ENCODE data around the gene MYO5B.

Gene MYO5B

DNA sequence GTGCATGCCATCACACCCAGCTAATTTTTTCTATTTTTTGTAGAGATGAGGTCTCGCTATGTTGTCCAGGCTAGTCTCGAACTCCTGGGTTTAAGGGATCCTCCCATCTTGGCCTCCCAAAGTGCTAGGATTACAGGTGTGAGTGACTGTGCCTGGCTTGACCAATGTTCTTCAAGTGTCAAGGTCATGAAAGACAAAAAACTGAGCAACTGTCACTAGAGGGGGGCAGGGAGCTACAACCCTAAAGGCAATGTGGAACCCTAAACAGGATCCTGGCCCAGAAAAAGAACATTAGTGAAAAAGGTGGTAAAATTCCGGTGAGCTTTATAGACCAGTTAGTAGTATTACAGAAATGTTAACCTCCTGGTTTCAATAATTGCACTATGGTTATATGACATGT, 7.3 kb downstream of the MYO5B start:
- no peak for DNase-seq

DNA sequence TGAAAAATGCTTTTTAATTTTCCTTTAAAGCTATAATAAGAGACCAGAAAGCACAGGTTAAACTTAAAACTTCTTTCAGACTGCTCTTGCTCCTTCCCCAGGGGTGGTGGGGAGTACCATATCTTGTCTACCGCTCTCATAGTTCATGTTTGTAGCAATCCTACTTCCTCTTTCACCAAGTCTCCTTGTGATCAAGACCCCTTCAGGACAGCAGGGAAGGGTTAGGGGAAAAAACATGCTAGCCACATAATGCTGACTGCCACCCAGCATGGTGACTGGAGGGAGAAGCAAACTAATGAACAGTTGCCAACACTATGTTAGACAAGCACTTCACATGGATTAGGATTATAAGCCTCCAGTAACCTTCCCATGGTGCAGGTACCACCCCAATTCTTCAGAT, 8.6 kb downstream of the MYO5B start:
- no peak for DNase-seq

DNA sequence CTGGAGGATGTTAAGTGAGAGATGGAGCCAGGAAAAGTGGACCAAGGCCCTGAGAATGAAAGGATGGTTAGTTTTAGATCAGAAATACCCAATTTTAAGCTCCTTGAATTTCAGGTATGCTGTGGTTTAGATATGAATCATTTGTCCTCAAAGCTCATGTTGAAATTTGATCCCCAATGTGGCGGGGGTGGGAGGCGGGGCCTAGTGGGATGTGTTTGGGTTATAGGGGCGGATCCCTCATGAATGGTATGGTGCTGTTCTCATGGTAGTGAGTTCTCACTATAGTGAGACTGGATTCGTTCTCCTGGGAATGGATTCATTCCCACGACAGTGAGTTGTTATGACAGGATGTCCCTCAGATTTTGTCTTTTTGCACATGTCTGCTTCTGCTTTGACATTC, 11.4 kb downstream of the MYO5B start:
- no peak for DNase-seq

DNA sequence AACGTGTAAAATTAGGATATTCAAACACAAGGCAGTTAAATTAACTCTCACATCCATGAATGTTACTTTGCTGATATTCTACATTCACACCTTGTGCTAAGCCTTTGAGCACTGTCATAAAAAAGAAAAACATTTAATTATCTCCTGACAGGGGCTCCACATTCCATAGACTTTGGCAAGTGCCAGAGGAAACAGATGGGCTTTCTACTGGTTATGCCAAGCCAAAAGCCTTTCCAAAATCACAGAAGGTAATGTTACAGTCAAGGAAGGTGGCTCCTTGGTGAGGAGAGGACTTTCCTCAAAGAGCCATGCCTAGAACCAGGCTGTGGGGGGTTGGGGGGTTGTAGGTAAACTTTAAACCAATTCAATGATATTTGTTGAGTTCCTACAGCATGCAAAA, 12.4 kb downstream of the MYO5B start:
- DNase-seq = no peak

DNA sequence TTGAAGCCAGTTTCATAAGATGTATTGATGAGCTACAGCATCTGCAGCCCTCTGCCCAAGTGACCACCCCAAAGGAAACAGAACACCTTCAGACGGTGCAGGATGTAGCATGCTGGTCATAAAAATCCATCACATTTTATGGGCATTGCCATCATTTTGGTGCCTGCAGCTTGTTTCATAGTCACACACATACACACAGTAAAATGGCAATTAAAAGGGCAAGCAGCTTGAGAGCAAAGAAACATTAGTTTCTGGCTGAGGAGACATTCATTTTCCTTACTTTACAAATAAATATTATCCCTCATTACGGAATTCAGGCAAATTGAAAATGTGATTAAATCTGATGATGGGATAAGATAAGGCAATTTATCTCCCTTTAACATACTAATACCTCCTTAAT, 13.4 kb downstream of the MYO5B start:
- DNase-seq = no peak

DNA sequence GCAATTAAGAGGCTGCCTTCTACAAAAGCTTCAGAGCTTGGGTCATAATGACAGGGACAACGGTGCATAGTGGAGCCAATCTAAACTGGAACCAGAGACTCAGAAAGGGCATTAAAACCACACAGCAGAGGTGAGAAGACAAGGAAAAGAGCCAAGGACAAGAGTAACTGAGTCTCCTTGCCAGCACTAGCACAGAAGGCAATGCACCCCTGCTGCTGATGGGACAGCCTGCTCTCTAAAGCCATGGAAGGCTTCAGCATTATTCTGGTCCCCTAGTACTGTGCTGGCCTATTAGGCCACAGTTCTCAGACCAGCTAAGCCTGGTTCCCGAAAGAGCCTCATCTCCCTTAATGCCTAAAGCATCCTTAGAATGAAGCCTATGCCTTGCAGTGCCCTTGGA, 15.5 kb downstream of the MYO5B start:
- DNase-seq = no peak

DNA sequence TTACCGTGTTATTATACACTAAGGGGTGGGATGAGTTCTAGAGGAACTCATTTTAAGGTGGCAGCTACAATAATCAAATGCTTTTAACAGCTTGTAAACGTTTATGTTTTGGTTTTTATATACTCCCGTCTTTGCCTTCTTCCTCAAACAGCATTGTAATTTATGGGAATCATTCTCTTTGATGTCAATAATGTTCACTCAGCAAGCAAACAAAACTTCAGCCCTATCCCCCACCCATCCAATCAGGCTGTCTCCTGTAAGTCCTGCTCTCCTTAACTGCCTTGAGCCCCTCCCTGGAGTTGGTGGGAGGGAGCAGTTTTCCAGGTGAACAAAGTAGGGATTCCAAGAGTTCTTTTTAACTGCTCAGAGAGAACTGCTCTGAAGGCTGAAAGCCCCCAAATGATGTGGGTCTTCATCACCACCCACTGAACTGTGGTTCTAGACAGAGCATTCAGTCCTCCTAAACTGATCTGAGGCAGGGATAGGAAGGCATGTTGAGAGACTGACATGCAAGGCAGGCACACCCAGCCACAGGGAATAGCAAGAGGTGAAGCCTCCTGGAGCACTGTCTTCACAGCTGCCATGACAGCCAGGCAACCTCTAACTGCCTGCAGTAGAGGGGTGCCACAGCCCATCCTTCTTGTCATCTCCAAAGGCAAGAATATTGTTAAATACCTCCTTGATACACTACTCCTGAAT, 17.5 kb downstream of the MYO5B start:
- DNase-seq = no peak

DNA sequence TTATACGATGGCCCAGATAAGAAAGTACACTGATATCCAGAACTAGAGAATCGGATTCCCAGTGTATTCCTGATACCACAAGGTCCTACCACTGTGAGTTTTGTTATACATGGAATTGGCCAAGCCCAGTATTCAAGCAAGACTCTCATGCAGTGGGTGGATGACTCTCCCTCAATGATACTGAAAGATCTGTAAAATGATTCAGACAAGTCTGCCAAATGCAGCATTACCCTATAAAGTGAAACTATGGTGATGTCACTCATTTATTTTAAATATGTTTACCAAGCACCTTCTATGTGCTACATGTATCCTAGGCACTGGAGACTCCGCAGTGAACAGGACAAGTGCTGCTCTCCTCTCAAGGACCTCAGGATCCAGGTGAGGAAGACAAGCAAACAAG, 22.6 kb downstream of the MYO5B start:
- no peak for DNase-seq

DNA sequence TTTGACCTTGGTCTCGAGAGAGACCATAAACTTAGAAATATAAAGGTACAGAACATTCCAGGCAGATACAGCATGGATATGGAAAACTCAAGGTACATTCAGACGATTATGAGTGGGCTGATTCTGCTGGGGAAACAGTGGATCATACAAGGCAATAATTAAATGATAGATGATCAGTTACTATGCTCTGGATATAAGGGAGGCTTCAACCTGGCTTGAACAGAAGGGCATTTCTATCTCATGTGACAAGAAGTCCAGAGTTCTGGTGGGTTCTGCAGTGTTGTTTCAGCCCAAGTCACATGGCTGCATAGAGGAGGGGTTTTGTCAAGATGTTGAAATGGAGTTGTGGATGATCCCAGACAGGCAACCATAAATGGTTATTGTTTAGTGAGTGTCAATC, 23.5 kb downstream of the MYO5B start:
- no peak for DNase-seq

DNA sequence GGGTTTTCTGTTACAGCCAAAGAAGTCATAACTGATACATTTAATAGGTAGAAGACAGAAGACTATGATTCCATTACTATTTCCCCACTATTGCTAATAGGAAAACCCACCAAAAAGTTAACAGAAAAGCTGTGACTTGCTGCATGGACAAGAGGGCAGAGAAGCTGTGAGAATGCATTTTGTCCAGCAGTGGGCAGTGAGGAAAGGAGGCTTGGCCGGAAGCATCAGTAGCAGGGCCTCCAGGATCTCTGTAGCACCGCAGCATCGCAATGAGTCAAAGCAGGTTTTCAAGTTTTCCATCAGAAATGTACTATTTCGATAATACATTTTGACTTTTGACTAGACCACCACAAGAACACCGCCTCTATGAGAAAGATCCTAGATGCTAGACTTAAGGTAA, 24.9 kb downstream of the MYO5B start:
- DNase-seq = no peak

DNA sequence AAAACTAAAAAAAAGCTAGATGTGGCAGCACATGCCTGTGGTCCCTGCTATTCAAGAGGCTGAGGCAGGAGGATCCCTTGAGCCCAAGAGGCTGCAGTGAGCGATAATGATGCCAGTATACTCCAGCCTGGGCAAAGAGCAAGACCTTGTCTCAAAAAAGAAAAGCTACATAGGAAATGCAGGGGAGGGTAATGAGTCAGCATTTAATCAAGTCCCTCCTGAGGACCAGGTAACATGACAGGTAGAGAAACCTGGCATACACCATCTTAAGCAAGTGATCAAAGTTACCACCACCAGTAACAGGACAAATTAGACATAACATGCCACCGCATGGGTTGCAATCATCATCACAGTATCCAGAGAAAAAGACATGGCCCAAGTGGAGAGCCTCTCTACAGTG, 25.8 kb downstream of the MYO5B start:
- no peak for DNase-seq

DNA sequence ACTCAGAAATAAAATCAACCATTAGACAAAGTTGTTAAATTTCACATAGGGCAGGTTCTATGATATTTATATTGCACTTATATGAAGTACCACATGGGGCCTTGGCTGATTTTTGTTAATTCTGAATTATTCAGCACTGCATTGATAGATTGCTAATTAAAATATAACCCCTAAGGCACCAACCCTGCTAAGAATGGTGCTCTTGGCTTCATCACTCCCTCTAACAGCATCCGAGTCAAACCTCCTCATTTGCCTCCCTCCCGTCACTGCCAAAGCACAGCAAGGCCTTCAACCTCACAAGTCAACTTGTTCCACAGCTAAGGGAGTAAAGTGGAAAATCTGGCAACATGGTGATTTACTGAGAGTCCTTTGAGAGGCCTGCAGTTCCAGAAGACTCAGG, 27.0 kb downstream of the MYO5B start:
- DNase-seq = no peak

DNA sequence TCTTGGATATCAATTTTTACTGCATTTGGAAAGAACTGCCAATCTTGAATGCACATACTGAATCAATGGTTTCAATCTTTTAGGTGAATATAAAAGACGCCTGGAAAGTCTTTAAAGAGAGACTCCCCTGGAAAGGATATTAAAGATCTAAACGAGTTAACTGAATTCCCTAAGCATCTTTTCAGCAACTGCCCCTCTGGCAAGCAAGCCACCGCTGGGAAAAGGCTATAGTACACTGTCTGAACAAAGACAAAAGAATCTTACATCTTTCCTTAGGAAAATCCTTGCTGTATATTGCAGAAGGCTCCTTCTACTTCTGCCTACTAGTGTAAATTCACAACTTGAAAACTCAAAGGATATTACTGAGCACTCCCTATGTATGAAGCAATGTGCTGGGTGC, 28.0 kb downstream of the MYO5B start:
- DNase-seq = no peak

DNA sequence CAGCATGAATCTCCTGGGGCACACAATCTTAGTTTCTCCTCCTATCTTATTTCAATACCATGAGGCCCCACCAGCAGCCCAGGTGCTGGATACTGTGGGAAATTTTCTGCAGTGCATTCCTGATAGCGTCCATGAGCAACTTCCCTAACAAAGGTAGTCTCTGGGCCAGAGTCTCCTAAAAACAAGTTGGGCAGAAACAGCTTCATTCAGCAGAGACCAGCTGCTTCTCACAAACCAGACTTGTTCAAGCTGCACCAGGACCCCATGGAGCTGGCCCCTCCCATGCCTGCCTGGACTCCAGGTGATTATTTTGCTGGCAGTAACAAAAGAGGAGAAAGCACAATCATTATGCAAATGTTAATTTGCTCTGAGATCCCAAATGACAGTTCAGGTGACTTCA, 31.4 kb downstream of the MYO5B start:
- no peak for DNase-seq

DNA sequence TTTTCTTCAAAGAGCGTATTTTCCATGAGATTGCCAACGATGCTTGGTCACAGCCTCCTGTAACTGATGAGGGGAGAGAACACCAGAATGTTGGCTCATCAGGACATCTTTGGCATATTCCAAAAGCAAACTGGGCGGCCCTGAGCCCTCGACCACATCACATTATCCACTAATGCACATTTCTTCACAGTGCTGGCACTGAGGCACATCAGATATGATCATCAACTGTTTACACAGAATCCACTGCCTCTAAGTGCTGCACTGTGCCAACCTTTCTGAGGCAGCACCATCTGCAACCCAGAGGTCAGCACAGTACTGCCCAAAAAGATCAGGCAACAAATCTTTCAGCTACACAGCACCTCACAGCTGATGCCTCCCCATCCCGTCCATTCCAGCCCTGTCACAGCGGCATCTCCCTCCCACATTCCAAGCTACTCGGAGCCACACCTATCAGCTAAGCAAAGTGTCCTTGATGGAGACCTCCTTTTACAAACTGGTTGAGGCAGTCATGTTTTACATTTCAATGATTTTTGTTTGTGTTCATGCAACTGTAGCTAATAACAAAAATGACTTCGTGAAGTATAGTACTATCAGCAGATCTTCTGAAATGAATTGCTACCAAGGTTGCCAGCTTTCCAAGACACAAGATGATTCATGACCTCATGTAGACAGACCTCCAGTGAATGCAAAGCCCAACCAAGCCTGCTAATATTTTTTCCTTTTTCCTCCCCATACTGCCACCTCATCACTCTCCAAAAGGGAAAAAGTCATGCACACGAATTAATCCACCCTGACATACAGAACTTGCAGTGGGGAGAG, 32.3 kb downstream of the MYO5B start:
- DNase-seq = no peak

DNA sequence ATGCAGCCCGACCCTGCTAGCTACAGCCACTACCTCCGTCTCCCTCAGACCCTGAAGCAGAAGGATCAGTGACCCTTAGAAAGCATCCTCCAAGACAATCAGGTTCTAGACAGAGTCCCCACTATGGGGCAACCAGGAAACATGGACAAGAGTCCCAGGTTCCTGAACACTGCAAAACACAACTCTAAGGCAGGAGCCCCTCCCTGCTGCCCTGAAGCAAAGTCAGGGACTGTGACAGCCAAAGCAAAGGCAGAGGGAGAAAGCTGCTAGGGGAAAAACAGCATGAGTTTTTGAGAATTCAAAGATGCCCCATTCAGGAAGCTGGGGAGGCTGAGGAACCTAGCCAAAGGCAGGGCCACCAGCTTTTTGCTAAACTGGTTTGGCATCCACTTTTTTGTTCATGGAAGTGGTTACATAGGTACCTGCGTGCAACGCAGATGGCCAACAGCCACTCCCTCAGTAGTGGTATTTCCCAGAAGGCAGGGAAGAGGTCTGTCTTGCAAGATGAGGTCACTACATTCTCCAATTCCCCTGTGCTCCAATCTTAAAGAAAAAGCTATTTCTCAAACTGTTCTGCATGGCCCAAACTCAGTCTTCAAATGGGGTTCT, 33.2 kb downstream of the MYO5B start:
- no peak for DNase-seq

DNA sequence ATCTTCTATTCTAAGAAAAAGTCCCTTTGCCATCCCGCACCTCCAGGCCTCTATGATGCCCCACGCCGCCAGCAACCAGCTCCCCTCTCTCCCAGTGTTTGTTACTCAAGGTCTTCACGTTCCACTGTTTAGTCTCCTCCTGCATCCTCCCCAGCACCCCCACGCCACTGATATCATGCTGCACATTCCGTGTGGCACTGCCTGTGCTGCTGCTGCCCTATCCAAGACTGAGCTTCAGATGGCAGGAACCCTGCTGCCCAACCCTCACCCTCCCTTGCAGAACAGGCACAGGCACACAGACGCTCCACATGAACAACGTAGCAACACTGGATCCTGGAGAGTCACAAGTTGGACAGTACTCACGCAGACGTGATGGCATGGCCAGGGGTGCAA, 35.3 kb downstream of the MYO5B start:
- DNase-seq = no peak

DNA sequence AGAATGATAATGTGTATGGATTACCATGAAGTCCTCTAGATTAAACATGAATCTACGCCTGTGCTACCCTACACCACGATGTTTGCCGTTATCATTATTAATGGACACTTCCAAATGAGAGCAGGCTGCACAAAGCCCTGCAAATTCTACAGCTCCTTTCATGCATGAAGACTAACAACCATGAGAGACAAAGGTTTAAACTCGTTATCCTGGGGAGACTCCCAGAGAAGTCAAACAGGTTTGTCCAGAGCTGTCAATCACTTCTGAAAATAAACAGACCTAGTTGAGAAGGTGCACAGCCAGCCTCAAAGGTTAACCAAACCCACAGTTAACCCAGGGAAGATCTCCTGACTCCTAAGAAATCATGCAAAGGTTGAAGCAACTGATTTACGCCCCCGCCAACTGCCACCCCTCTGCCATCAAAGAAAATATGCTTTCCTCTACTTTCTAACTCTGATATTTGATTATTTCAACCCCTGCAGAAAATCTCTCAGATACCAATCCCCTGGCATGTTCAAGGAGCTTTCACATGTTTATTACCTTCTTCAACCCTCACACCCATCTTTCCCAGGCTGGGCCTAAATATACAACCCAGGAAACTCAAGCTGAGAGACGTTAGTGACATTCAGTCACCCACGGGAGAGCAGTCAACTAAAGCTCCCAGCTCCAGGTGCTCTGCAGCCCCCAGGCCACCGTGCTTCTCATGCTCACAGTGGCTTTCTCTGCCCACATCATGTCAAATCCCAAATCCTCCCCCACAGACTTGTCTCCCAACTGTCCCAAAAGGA, 35.9 kb downstream of the MYO5B start:
- no peak for DNase-seq

DNA sequence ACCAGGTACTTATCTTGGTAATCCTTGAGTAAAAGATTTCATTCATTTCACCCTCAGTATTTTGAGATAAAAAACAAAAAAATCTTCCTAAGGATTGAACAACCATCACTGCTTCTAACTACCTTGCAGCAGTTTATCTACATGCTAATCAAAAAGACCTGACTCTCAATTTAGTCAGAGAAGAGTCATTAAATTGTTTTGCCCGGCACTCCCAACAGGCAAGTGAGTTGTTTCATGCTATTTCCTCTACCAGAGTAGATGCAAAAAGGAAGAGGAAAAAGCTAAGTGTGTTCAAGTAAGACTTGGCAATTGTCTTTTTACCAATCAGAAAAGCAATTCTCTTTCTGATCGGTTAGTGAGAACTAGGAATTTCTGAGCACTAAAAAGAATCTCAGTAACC, 39.5 kb downstream of the MYO5B start:
- no peak for DNase-seq

DNA sequence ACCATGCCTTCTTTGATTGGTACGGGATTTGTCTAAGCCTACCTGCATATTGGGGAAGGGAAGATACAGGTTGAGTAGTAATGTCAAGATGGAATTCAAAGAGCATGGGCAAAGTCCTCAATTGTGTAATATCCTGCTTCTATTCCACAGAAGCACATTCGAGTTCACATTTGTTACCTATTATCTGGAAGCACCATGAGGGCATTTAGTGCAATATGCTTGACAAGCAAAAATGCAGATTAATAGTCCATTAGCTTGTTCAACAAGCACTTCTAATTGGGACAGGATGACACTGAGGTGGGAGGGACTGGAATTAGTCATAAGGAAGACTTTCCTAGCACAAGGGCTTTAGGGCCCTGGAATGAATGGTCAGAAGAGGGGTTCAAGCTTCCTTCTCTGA, 40.5 kb downstream of the MYO5B start:
- no peak for DNase-seq

DNA sequence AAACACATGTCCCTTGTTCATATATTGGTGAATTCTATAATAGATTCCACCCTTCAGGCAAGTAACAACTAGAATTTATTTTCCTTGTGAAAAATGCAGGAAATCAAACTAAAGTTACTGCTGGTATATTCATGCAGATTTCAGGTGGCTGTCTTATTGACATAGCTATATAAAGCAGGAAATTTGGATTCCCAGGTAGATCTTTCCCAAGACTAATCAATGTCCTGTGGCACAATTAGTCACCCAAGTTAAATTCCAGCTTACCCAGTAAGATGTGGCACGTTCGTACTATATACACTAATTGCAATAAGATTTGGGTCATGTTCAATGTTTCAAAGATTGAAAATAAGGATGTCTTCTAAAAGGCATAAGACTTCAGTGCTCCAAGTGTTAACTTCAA, 42.0 kb downstream of the MYO5B start:
- no peak for DNase-seq

DNA sequence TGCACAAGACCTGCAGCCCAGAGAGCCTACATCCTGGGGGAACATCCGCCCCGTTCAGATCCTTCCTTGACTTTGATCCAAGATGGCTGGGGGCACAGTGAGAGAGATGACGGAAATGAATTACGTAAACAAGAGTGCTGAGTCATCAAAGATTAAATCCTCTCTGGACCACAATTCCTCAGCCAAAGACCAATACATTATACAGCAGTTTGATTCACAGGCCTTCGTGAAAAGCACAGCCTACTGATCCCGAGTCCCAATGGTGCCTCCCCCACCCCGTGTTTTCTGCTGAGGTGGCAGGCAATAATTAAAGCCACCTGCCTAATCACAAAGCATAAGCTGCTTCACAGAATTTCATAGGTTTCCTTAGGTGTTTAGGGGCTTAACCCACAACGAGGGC, 43.0 kb downstream of the MYO5B start:
- no peak for DNase-seq

DNA sequence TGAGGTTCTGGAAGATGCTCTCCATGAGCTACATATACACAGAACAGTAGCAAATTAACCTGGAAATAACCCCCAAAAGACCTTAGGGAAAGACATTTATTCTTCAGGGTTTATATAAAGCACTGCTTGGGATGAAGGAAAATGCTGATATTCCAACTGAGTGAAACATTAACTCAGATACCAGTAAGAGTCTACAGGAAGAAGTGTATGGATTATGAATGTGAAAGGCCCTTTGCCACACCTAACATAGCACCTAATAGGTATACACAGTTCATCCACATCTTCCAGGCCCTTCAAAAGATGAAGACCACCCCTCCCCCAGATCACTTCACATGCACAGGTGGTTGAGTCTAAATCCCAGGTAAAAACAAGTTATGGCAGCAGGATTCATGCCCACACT, 50.4 kb downstream of the MYO5B start:
- no peak for DNase-seq

DNA sequence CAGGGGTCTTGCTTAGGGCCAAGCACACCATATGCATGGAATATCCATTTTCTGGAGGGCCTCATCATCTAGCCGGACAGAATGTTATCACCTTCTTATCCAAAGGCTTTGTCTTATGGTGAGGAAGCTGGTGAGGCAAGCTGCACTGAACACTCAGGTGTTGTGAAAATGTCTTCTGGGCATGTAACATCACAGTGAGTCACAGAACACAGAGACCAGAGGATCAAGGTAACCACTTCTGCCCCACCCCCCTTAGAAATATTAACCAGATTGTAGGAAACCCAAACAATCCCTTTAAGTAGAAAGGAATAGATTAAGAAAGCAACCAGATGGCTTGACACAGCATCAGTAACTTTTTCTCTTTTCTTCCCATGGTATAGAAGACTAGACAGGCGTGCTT, 51.1 kb downstream of the MYO5B start:
- DNase-seq = no peak

Measured in Kasumi-1 (cell line).